ENCODE measurements around the gene SUPT6H. TPM values are rescaled to one million over a fixed set of nuclear protein-coding genes. Genes with fewer than 3 reads are reported as not detected.

Gene SUPT6H
- total and polyA plus RNA-seq, 2 of the 8 experiments (the other 6 are each of a cell fraction or from before 2014, with no cell fraction given) = 32.0 to 59.9 TPM

DNA sequence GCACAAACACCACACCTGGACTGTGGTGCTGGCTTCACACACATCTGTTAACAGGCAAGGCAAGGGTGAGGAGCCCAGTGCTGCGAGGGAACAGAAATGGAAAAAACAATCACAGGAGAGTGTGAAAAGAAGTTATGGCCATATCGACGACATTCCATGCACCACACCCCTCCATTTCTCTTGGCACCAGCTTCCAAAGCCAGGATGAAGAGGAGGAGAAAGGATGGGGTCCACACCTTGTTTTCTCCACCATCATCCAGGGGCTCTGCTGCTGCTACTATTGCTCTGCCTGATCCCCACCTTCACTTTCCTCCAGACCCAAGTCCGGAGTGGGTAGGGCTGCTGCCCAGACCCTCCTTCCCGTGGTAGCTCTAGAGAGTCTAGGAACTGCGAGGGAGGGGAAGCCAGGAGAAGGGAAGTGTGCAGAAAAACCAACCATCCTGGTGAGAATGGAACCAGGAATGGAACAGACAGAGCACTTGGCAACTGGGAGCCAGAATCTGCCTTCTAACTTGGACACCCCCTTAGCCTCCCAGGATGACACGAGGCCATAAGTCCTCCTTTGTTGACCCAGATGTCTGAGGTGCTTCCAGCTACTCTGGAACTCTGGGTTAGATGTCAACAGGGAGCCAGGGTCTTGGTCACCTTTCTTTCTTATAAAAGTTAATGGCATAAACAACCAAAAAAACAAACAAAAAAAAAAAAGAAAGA lies 50.9 kb downstream of the SUPT6H start (continued):
- TF ChIP-seq, protein P1, sequence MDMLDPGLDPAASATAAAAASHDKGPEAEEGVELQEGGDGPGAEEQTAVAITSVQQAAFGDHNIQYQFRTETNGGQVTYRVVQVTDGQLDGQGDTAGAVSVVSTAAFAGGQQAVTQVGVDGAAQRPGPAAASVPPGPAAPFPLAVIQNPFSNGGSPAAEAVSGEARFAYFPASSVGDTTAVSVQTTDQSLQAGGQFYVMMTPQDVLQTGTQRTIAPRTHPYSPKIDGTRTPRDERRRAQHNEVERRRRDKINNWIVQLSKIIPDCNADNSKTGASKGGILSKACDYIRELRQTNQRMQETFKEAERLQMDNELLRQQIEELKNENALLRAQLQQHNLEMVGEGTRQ (IDR thresholded peaks at IDR 0.05; ENCODE audit: low read length) = no peak
- no peak for TF ChIP-seq ZNF274 (IDR thresholded peaks at IDR 0.05; ENCODE audit: borderline replicate concordance, extremely low read depth, low read length)
- no peak for TF ChIP-seq PHF8 (conservative IDR thresholded peaks at IDR 0.05; ENCODE audit: low read depth, low read length)
- no peak for TF ChIP-seq GABPA (IDR thresholded peaks at IDR 0.05; ENCODE audit: borderline replicate concordance, insufficient read depth, low read length)
- no peak for TF ChIP-seq JUND (IDR thresholded peaks at IDR 0.05; ENCODE audit: low read length)
- TF ChIP-seq CBX5 (IDR thresholded peaks at IDR 0.05; ENCODE audit: low read depth, low read length) = no peak
- no peak for TF ChIP-seq RAD21 (IDR thresholded peaks at IDR 0.05 in 1 of 2, conservative IDR thresholded peaks at IDR 0.05 in 1 of 2; ENCODE audit: low read depth in 2 of 2, low read length in 2 of 2)

Measured in H1 (cell line).